Coronary artery (tissue), 2 donors: ENCODE data around the gene MT1G.
A peak's percentile ranks its signal among the peaks of the same experiment; 100 is the strongest.
"Not testable (repeated sequence)": the region's sequence is repeated elsewhere in the genome, so short reads cannot be mapped to it uniquely, and the experiment has no call there.

Source experiments
- DNase-seq: peaks from one replicate; pipeline ENCODE4 v3.0.0-alpha.2; 2017; ENCODE audit warnings: low spot score
- H3K27ac ChIP-seq, 2 donors: fragments of 200-600 bp; sonication (generic); one replicate each; pipeline ENCODE4 v1.5.1; 2016 to 2019
- H3K4me3 ChIP-seq: fragments of 200-600 bp; sonication (generic); 2 replicates; pipeline ENCODE4 v1.5.1; 2016; ENCODE audit warnings: mild to moderate bottlenecking, moderate library complexity
- TF ChIP-seq, protein P1 (sequence below): fragments of 200-600 bp; sonication (generic); IDR thresholded peaks from one replicate; pipeline ENCODE4 v1.5.1; 2019; ENCODE audit warnings: antibody characterized with exemption

The MT1G gene

GRCh38 chr16:56679078-56679730, 11.3 kb upstream of the MT1G start:
- DNase-seq, result no peak
- Histone ChIP-seq H3K4me3 (no peak overlapping the region), H3K27ac (no peak overlapping the region)
- TF ChIP-seq, protein P1, sequence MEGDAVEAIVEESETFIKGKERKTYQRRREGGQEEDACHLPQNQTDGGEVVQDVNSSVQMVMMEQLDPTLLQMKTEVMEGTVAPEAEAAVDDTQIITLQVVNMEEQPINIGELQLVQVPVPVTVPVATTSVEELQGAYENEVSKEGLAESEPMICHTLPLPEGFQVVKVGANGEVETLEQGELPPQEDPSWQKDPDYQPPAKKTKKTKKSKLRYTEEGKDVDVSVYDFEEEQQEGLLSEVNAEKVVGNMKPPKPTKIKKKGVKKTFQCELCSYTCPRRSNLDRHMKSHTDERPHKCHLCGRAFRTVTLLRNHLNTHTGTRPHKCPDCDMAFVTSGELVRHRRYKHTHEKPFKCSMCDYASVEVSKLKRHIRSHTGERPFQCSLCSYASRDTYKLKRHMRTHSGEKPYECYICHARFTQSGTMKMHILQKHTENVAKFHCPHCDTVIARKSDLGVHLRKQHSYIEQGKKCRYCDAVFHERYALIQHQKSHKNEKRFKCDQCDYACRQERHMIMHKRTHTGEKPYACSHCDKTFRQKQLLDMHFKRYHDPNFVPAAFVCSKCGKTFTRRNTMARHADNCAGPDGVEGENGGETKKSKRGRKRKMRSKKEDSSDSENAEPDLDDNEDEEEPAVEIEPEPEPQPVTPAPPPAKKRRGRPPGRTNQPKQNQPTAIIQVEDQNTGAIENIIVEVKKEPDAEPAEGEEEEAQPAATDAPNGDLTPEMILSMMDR, result no peak

DNA sequence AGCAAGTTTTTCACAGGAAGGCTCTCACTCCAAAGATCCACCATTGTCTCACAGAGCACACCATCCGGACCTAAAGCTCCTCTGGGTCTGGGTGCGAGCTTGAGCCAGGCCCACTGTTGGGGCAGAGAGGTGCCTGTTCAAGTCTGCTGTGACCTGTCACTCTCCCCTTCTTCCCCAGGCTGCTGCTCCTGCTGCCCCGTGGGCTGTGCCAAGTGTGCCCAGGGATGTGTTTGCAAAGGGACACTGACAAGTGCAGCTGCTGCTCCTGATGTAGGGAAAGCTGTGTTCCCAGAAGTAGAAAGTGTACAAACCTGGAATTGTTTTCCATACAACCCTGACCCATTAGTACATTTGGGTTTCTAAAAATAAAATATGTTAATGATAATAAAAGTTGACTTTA, 9.6 kb upstream of the MT1G start:
- no peak for DNase-seq
- TF ChIP-seq, protein P1, result no peak
- Histone ChIP-seq H3K27ac (no peak overlapping the region), H3K4me3 (no peak overlapping the region)

- Histone ChIP-seq H3K4me3 (peak overlapping the region; percentile 47), H3K27ac (no peak overlapping the region)
- TF ChIP-seq, protein P1, result no peak
- DNase-seq, result no peak
Measured at GRCh38 chr16:56675685-56676210, 7.9 kb upstream of the MT1G start.

DNA sequence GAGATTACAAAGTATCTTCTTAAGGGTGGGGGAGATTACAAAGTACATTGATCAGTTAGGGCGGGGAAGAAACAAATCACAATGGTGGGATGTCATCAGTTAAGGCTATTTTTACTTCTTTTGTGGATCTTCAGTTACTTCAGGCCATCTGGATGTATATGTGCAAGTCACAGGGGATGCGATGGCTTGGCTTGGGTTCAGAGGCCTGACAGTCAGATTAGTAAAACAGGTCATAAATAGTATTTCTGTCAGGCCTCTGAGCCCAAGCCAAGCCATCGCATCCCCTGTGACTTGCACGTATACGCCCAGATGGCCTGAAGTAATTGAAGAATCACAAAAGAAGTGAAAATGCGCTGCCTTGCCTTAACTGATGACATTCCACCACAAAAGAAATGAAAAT, 6.7 kb upstream of the MT1G start:
- not testable (repeated sequence) for H3K27ac ChIP-seq, H3K4me3 ChIP-seq, DNase-seq

GRCh38 chr16:56673921-56674320, 6.1 kb upstream of the MT1G start:
- H3K4me3 ChIP-seq, result no peak overlapping the region
- no peak overlapping the region for H3K27ac ChIP-seq
- TF ChIP-seq, protein P1, result peak; percentile 47
- DNase-seq, result no peak

DNA sequence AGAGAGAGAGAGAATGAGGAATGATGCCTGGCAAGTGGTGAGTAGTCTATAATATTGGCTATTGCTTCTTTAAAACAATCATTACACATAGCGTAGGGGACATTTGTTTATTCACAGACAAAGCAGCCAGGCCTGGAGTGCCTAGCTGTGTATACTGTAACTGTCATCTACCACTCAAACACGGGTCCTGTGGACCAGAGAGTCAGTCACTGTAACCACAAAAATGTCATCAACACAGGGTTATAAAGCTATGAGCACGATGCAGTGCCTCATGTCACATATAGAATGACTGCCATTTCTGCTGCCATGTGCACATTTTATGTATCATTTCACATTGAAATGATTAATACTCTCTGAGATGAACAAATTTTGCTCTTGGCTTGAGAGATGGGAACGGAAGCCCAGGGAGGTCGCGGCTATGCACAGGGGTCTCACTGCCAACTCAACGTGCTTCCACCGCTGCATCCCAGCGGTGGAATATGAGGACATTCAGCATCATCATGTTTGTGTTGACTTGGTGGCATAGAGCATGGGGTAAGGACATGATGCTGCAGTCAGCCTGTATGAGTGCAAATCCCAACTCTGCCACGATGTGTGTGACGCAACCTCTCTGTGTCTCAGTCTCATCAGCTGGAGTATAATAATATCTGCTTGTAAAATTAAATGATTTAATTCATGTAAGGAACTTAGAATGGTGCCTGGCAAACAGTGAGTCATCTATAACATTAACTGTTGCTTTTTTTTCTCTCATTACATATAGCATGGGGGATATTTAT, 5.1 kb upstream of the MT1G start:
- DNase-seq, result no peak
- TF ChIP-seq, protein P1, result no peak
- Histone ChIP-seq H3K4me3 (no peak overlapping the region), H3K27ac (no peak overlapping the region)

DNA sequence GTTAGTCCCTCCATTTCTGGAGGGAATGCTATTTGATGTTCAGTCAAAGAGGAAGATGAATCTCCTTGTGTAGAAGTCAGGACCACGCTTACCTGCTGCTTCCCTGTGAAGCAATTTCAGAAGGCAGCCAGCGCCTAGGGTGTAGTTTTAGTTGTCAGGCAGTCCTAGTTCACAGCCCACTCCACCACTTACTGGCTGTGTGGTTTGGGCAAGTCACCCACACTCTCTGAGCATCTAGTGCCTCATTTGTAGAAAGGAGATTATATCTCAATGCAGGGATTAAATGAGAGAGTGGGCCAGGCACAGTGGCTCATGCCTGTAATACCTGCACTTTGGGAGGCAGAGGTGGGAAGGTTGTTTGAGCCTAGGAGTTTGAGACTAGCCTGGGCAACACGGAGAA, 4.3 kb upstream of the MT1G start:
- not testable (repeated sequence) for H3K4me3 ChIP-seq, H3K27ac ChIP-seq, DNase-seq

DNA sequence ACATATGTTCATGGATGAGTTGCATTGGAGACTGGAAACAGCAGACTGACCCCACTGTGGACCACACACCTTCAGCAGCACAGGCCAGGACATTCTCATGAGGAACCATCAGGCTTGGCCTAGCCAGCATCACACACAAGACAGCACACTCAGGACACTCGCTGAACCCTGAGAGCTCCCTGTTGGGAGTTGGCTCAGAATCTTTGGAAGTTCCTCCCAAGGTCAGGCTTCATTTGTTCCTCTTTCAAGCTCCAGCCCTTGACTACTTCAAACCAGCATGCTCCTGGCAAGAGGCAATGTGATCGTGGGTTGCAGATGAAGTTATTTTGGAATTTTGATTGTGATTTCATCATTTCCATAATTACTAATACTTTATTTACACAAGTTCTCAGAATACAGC, 3.8 kb upstream of the MT1G start:
- not testable (repeated sequence) for H3K27ac ChIP-seq, DNase-seq, H3K4me3 ChIP-seq
